HUES64 (cell line): ENCODE measurements around the gene GRK1.
"Not testable (repeated sequence)": the region's sequence is repeated elsewhere in the genome, so short reads cannot be mapped to it uniquely, and the experiment has no call there.

Experiments used
- H3K27ac ChIP-seq: 2 replicates; pipeline ENCODE4 v1.7.0; 2013; ENCODE audit warnings: low read depth, low read length, inconsistent platforms
- H3K27me3 ChIP-seq: 2 replicates; pipeline ENCODE4 v1.6.1; 2013; ENCODE audit warnings: mild to moderate bottlenecking, low read length; ENCODE audit not compliant: insufficient read depth
- H3K36me3 ChIP-seq: 2 replicates; pipeline ENCODE4 v1.6.1; 2013; ENCODE audit warnings: mild to moderate bottlenecking, low read length; ENCODE audit not compliant: insufficient read depth
- H3K4me1 ChIP-seq: 2 replicates; pipeline ENCODE4 v1.6.1; 2013; ENCODE audit warnings: mild to moderate bottlenecking, low read length, moderate library complexity; ENCODE audit not compliant: insufficient read depth
- H3K4me3 ChIP-seq: 2 replicates; pipeline ENCODE4 v1.5.1; 2013; ENCODE audit warnings: mild to moderate bottlenecking, low read length, moderate library complexity
- H3K9ac ChIP-seq: 2 replicates; pipeline ENCODE4 v1.6.1; 2013; ENCODE audit warnings: mild to moderate bottlenecking, low read depth, low read length
- H3K9me3 ChIP-seq: 2 replicates; pipeline ENCODE4 v1.6.1; 2013; ENCODE audit warnings: low read depth, low read length; ENCODE audit not compliant: insufficient read depth
- WGBS: fragments of 150-250, 120-280 bp; methylation state at CpG from one replicate; pipeline ENCODE4 v1.1.7; 2013; ENCODE audit warnings: missing lambda C conversion rate; 5-methylcytosine and 5-hydroxymethylcytosine counted together

The GRK1 gene

DNA sequence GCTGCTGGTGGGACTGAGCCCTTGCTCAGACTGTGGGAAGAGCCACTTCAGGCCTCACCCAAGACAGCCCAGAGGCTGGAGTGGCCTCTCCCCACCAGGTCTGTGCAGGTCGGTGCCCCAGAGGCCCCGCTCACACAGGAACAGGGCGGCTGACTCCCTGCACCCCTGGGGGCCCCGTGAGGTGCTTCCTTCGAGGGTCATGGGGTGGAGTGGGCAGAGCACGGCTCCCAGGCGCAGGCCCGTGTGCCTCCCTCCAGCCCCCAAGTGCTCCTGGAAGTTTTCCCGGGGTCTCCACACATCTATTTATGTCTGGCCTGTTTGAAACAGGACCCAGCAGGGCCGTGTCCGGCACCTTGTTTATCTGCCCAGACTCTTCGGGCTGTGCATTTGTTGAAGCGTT lies 82.5 kb downstream of the GRK1 start:
- Histone ChIP-seq H3K4me3 (no peak overlapping the region), H3K9me3 (no peaks in the 10 kb centered on the region), H3K27me3 (no peaks in the 10 kb centered on the region), H3K4me1 (no peaks in the 10 kb centered on the region), H3K9ac (no peak overlapping the region), H3K27ac (no peak overlapping the region), H3K36me3 (no peaks in the 10 kb centered on the region)
- 93% methylated on average over 13 of the region's 13 CpGs for WGBS

DNA sequence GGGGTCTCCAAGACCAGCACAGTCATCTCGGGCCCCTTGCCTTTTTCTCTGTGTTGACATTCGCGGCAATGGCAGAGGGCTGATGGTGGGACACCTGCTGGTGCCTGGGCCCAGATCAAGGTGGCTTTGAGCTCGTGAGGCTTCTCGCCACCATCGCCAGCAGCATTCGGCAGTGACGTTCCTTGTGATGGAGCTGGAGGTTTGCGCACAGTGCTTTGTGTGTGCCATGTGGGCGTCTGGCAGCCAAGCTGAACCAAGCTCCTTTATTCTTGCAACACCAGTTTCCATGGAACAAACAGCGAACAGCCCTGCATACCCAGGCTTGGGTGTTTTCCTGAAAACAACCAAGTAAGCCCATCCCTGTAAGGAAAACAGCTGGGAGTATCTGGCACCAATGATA lies 82.9 kb downstream of the GRK1 start:
- H3K27me3 ChIP-seq: no peaks in the 10 kb centered on the region
- H3K9me3 ChIP-seq: no peaks in the 10 kb centered on the region
- no peak overlapping the region for H3K27ac ChIP-seq
- no peaks in the 10 kb centered on the region for H3K4me1 ChIP-seq
- no peak overlapping the region for H3K9ac ChIP-seq
- no peaks in the 10 kb centered on the region for H3K36me3 ChIP-seq
- no peak overlapping the region for H3K4me3 ChIP-seq
- 94% methylated on average over 11 of the region's 11 CpGs for WGBS

DNA sequence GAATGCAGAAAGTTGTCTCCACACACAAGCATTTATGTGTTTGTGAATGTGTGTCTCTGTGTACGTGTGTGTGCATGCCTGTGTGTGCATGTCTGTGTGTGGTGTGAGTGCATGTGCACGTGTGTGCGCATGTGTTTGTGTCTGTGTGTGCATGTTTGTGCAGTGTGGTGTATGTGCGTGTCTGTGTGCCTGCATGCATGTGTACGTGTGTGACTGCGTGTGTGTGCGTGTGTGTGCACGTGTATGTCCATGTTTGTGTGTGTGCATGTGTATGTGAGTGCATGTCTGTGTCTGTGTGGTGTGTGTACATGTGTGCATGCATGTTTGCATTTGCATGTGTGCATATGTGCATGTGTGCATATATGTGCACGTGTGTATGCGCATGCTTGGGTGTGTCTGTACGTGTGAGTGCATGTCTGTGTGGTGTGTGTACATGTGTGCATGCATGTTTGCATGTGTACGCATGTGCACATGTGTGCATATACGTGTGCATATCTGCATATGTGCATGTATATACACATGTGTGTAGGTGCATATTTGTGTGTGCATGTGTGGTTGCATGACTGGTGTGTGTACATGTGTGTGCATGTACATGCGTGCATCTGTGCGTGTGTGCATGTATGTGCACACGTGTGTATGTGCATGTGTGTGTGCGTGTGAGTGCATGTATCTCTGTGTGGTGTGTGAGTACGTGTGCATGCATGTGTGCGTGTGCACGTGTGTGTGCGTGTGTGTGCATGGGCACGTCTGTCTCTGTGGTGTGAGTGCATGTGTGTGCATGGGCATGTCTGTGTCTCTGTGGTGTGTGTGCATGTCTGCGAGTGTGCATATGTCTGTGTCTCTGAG lies 83.8 kb downstream of the GRK1 start:
- Histone ChIP-seq H3K27ac (no peak overlapping the region), H3K27me3 (no peaks in the 10 kb centered on the region), H3K36me3 (no peaks in the 10 kb centered on the region), H3K4me3 (no peak overlapping the region), H3K9me3 (no peaks in the 10 kb centered on the region), H3K9ac (no peak overlapping the region), H3K4me1 (no peaks in the 10 kb centered on the region)
- 91% methylated on average over 23 of the region's 23 CpGs for WGBS

DNA sequence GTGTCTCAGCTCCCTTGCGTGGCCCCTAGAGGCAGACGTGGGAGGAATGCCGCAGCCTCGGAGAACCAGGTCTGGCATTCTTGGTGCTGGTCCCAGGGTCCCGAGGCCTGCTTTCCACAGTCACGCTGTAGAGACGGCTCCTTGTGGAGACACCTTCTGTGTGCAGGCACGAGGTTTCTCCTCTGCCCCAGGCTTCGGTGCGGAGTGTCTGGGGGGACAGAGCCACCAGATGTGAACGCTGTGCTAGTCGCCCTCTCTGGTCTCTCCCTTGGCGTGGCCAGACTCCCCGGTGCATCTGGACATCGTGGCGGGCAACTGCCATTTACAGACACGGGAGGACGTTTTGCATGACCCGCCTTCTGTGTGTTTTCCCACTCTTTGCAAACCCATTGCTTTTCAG lies 84.5 kb downstream of the GRK1 start:
- Histone ChIP-seq H3K4me1 (no peaks in the 10 kb centered on the region), H3K9me3 (no peaks in the 10 kb centered on the region), H3K27ac (no peak overlapping the region), H3K9ac (no peak overlapping the region), H3K27me3 (no peaks in the 10 kb centered on the region), H3K36me3 (no peaks in the 10 kb centered on the region), H3K4me3 (no peak overlapping the region)
- 95% methylated on average over 19 of the region's 19 CpGs for WGBS

DNA sequence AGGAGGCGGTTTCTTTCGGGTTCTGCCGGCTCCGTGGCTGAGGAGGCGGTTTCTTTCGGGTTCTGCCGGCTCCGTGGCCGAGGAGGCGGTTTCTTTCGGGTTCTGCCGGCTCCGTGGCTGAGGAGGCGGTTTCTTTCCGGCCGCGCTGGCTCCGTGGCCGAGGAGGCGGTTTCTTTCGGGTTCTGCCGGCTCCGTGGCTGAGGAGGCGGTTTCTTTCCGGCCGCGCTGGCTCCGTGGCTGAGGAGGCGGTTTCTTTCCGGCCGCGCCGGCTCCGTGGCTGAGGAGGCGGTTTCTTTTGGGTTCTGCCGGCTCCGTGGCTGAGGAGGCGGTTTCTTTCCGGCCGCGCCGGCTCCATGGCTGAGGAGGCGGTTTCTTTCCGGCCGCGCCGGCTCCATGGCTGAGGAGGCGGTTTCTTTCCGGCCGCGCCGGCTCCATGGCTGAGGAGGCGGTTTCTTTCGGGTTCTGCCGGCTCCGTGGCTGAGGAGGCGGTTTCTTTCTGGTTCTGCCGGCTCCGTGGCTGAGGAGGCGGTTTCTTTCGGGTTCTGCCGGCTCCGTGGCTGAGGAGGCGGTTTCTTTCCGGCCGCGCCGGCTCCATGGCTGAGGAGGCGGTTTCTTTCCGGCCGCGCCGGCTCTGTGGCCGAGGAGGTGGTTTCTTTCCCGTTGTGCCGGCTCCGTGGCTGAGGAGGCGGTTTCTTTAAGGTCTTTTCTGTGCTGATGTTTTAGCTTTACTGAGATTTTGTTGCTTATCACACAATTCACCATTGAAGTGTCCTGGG lies 85.4 kb downstream of the GRK1 start:
- not testable (repeated sequence) for H3K9ac ChIP-seq, H3K27me3 ChIP-seq, H3K4me3 ChIP-seq, H3K9me3 ChIP-seq, H3K36me3 ChIP-seq, H3K27ac ChIP-seq, H3K4me1 ChIP-seq
- 95% methylated on average over 69 of the region's 78 CpGs for WGBS

DNA sequence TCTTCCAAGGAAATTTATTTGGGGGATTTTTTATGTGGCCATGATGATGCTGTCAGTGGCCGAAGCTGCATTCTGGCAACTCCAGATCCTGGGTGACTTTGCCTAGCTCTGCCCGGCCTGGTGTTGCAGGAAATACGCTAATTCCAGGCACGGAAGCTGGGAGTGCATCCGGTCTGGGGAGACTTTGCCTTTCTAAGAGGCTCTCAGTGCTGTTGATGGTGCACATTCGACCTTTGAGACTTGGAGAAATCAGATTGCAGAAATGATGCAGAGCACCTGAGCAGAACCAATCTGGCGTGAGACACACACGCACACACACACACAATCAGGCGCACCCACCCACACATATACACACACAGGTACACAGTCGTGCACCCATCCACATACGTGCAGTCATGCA lies 86.2 kb downstream of the GRK1 start:
- WGBS: 86% methylated on average over 11 of the region's 11 CpGs
- H3K27ac ChIP-seq: no peak overlapping the region
- peaks cover 11% of the 10 kb centered on the region for H3K27me3 ChIP-seq
- H3K4me1 ChIP-seq: no peaks in the 10 kb centered on the region
- H3K9me3 ChIP-seq: no peaks in the 10 kb centered on the region
- H3K36me3 ChIP-seq: no peaks in the 10 kb centered on the region
- no peak overlapping the region for H3K9ac ChIP-seq
- H3K4me3 ChIP-seq: no peak overlapping the region

DNA sequence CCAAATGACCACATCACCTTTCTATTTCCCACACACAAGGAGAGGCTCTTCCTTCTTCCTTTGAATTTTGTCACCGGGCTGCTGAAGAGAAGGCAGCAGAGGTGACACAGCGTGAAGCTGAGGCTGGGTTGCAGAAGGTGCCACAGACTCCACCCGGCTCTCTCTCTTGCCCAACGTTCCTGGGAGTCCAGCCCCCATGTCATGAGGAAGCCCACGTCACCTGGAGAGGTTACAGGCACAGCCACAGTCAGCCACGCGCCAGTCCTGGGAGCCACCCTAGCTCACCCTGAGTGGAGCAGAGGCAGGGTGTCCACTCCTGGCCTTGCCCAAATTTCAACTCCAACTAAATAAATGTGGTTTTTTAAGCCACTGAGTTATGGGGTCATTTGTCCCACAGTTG lies 87.2 kb downstream of the GRK1 start:
- no peak overlapping the region for H3K27ac ChIP-seq
- H3K4me1 ChIP-seq: no peaks in the 10 kb centered on the region
- no peaks in the 10 kb centered on the region for H3K36me3 ChIP-seq
- peaks cover 18% of the 10 kb centered on the region for H3K27me3 ChIP-seq
- 86% methylated on average over 7 of the region's 7 CpGs for WGBS
- H3K9me3 ChIP-seq: no peaks in the 10 kb centered on the region
- no peak overlapping the region for H3K9ac ChIP-seq
- no peak overlapping the region for H3K4me3 ChIP-seq

DNA sequence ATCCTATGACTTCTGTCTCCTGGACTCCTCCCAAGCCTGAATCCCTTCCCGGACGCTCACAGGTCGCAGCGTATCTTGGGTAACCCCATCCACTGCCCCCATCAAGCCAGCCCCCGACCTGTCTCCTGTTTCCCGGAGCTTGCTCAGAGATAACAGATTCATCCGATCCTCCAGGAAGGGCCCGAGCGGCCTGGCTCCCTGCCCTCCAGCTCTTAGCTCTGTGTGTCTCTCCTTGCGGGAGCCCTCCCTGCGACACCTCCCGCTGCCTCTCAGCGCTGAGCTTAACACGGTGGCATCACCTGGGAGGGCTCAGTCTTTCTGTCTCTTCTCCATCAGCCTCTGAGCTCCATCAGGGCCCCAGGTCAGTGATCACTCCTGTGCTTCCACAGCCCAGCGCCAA lies 87.7 kb downstream of the GRK1 start:
- Histone ChIP-seq H3K4me1 (no peaks in the 10 kb centered on the region), H3K9me3 (no peaks in the 10 kb centered on the region), H3K27me3 (peaks cover 23% of the 10 kb centered on the region), H3K9ac (no peak overlapping the region), H3K27ac (no peak overlapping the region), H3K4me3 (no peak overlapping the region), H3K36me3 (no peaks in the 10 kb centered on the region)
- WGBS: 86% methylated on average over 15 of the region's 15 CpGs

DNA sequence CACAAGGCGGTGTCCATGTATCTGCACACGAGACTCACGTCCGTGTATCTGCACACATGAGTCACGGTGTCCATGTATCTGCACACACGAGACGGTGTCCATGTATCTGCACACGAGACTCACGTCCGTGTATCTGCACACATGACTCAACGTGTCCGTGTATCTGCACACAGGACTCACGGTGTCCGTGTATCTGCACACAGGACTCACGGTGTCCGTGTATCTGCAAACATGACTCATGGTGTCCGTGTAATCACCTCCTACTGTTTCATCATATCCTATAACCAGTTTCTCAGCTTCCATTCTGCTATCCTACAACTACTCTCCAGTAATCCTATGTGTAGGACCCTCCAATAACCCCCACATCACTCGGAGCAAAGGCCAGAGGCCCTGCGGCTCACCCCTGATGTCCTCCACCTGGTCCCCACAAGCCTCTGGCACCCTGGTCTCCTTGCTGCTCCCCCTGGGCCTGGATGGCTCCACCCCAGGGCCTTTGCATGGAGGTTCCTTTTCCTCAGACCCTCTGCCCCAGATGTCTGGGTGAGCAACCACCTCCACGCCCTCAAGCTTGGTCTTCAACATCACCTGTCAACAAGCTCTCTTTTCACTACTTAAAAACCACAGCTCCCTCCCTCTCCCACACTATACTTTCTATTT lies 89.5 kb downstream of the GRK1 start:
- WGBS: 94% methylated on average over 20 of the region's 20 CpGs
- H3K9me3 ChIP-seq: no peaks in the 10 kb centered on the region
- no peak overlapping the region for H3K27ac ChIP-seq
- peaks cover 41% of the 10 kb centered on the region for H3K27me3 ChIP-seq
- H3K4me1 ChIP-seq: no peaks in the 10 kb centered on the region
- no peak overlapping the region for H3K4me3 ChIP-seq
- H3K9ac ChIP-seq: no peak overlapping the region
- H3K36me3 ChIP-seq: no peaks in the 10 kb centered on the region

DNA sequence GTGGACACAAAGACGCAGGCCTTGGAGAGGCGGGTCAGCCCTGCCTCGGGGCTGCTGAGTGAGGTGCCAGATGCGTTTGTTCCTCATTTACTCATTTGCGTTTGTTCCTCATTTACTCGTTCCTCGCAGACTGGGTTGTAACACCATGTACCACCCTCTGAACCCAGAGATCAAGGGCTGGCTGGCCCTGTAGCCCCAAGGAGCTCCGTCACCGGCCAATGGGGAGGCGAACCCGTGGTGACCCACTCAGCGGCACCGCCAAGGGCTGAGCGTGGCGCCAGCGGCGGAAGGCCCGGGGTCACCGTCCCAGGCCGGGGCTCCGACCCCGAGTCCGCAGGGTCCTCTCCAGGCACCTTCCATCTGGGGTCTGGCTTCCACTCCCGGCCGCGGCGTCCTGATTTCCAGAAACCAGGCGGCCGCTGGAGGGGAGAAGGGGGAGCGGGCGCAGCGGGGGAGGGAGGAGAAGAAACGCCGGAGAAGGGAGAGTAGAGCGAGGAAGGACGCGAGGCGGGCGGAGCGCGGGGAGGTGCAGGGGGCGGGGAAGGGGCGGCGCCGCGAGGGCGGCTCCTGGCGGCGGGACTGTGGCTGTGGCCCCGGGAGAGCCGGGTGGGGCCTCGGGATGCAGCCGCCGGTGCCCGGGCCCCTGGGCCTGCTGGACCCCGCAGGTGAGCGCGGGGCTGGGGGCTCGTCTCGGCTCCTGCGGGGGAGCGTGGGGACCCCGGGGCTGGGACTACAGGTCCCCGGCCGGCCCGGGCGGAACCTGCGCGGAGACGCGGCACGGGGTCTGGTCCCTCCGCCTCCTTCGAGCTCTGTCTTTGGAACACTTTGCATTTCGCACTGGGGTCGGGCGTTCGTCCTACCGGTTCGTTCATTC lies 91.9 kb downstream of the GRK1 start, which contains the start of gene TMEM255B:
TSS of gene TMEM255B (plus strand) at position 576 of the 874 bp plus-strand sequence. CDS start at position 620, 44 bp downstream.
- no peak within 1 kb of the TSS for H3K27ac ChIP-seq
- H3K4me1 ChIP-seq: no peaks in the 10 kb centered on the region
- no peaks in the 10 kb centered on the region for H3K36me3 ChIP-seq
- H3K9ac ChIP-seq: peak within 1 kb of the TSS; percentile 54
- peaks cover 44% of the 10 kb centered on the region for H3K27me3 ChIP-seq
- peak within 1 kb of the TSS; percentile 76 for H3K4me3 ChIP-seq
- 2% methylated on average over 80 of the region's 80 CpGs for WGBS
- H3K9me3 ChIP-seq: no peaks in the 10 kb centered on the region
